ENCODE results near the gene IFNAR2. TPM values are rescaled to one million over a fixed set of nuclear protein-coding genes. Genes with fewer than 3 reads are reported as not detected.
"Not testable (repeated sequence)": the region's sequence is repeated elsewhere in the genome, so short reads cannot be mapped to it uniquely, and the experiment has no call there.

Gene IFNAR2
- total RNA-seq, 2 donors from 2014 or later = 5.7 to 7.0 TPM

- no peak overlapping the region for H3K27ac ChIP-seq
- H3K27me3 ChIP-seq (replicated peaks; ENCODE audit: insufficient read depth) = no peaks in the 10 kb centered on the region
- H3K4me3 ChIP-seq = no peak overlapping the region
- H3K36me3 ChIP-seq = no peaks in the 10 kb centered on the region
- intact Hi-C loops (cut with DNase I) = no loop called here
- TF ChIP-seq CTCF (IDR thresholded peaks at IDR 0.05) (no peak), POLR2AphosphoS5 (IDR thresholded peaks at IDR 0.05) (no peak), POLR2A (IDR thresholded peaks at IDR 0.05) (no peak)
- DNase-seq (ENCODE audit: low spot score) = no peak
- H3K9me3 ChIP-seq = no peaks in the 10 kb centered on the region
- 65% methylated on average over 8 of the region's 8 CpGs for WGBS
- H3K4me1 ChIP-seq (replicated peaks) = no peaks in the 10 kb centered on the region
These were observed 17.4 kb upstream of the IFNAR2 start for GRCh38 chr21:33212159-33212851.

DNA sequence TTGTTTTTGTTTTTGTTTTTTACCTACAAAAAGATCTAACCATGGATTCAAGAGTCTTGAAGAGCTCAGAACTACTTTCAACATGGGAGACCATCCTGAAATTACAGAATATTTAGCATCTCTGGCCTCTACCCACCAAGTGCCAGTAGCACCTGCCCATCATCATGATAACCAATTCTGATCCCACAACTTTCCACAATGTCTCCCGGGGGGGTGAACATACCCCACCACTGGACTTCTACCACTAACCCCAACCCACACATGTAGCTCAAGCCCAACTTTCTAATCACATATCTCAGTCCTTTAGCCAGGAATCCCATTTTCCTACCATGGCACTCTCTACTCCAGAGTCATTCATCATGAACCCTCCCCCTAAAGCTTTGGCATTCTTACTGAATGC lies 15.7 kb upstream of the IFNAR2 start:
- WGBS = 100% methylated on average over 1 of the region's 1 CpG
- Histone ChIP-seq H3K36me3 (no peaks in the 10 kb centered on the region), H3K27me3 (replicated peaks; ENCODE audit: insufficient read depth) (no peaks in the 10 kb centered on the region), H3K9me3 (no peaks in the 10 kb centered on the region), H3K4me3 (no peak overlapping the region), H3K4me1 (replicated peaks) (no peaks in the 10 kb centered on the region), H3K27ac (no peak overlapping the region)
- no peak for DNase-seq (ENCODE audit: low spot score)
- intact Hi-C loops (cut with DNase I) = no loop called here
- no peak for TF ChIP-seq POLR2A (IDR thresholded peaks at IDR 0.05)
- TF ChIP-seq CTCF (IDR thresholded peaks at IDR 0.05) = no peak
- TF ChIP-seq POLR2AphosphoS5 (IDR thresholded peaks at IDR 0.05) = no peak

DNA sequence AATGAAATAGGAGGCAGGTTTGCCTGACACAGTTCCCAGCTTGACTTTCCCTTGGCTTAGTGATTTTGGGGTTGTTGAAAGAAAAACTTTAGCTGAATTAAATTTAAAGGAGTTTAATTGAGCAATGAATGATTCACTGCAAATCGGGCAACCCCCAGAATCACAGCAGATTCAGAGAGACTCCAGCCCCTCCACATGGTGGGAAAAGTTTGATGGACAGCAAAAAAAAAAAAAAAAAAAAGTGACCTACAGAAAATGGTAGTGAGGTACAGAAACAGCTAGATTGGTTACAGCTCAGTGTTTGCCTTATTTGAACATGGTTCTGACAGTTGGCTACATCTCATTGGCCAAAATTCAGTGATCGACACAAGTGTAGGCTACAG lies 12.6 kb upstream of the IFNAR2 start:
- DNase-seq (ENCODE audit: low spot score) = no peak
- TF ChIP-seq POLR2AphosphoS5 (IDR thresholded peaks at IDR 0.05) = no peak
- H3K27ac ChIP-seq = no peak overlapping the region
- no peak overlapping the region for H3K4me3 ChIP-seq
- 87% methylated on average over 2 of the region's 2 CpGs for WGBS
- intact Hi-C loops (cut with DNase I) = no loop called here
- no peaks in the 10 kb centered on the region for H3K4me1 ChIP-seq (replicated peaks)
- H3K9me3 ChIP-seq = no peaks in the 10 kb centered on the region
- no peaks in the 10 kb centered on the region for H3K36me3 ChIP-seq
- no peaks in the 10 kb centered on the region for H3K27me3 ChIP-seq (replicated peaks; ENCODE audit: insufficient read depth)

DNA sequence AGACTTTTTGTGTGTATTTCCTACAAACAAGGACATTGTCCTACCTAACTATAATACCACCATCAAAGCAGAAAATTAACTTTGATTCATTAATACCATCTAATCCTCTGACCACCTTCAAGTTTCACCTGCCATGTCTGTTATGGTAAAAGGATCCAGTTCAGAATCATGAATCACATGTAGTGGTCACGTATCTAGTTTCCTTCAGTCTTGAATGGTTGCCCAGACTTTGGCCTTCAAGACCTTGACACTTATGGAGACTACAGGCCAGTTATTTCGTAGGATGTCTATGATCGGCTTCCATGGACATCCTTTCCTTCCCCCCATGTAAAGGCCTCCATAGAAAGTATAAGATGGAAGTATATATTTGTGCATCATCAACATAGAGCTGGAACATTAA lies 10.4 kb upstream of the IFNAR2 start:
- H3K4me3 ChIP-seq = no peak overlapping the region
- no peaks in the 10 kb centered on the region for H3K4me1 ChIP-seq (replicated peaks)
- no peak overlapping the region for H3K27ac ChIP-seq
- DNase-seq (ENCODE audit: low spot score) = no peak
- no peaks in the 10 kb centered on the region for H3K27me3 ChIP-seq (replicated peaks; ENCODE audit: insufficient read depth)
- TF ChIP-seq POLR2AphosphoS5 (IDR thresholded peaks at IDR 0.05) (no peak), POLR2A (IDR thresholded peaks at IDR 0.05) (no peak), CTCF (IDR thresholded peaks at IDR 0.05) (no peak)
- no peaks in the 10 kb centered on the region for H3K36me3 ChIP-seq
- intact Hi-C loops (cut with DNase I) = no loop called here
- 100% methylated on average over 3 of the region's 3 CpGs for WGBS
- H3K9me3 ChIP-seq = no peaks in the 10 kb centered on the region

DNA sequence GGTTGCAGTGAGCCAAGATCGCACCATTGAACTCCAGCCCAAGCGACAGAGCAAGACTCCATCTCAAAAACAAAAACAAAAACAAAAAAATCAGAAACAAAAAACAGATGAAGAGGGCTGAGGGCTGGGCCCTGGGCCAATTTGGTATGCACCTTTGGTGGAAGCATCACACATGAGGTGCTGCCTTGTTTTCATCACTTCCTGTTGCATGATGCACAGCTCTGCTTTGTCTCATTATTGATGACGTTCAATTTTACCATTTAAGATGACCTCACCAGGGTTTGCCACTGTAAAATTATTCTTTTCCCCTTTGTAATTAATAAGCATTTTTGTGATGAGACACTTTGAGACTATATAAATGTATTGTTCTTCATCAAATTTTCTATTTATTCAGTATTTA lies 9.8 kb upstream of the IFNAR2 start:
- no peaks in the 10 kb centered on the region for H3K4me1 ChIP-seq (replicated peaks)
- no peak for DNase-seq (ENCODE audit: low spot score)
- whole genome bisulfite sequencing = 90% methylated on average over 3 of the region's 3 CpGs
- H3K9me3 ChIP-seq = no peaks in the 10 kb centered on the region
- TF ChIP-seq POLR2AphosphoS5 (IDR thresholded peaks at IDR 0.05) = no peak
- no peak for TF ChIP-seq CTCF (IDR thresholded peaks at IDR 0.05)
- no peak for TF ChIP-seq POLR2A (IDR thresholded peaks at IDR 0.05)
- no peak overlapping the region for H3K4me3 ChIP-seq
- no peak overlapping the region for H3K27ac ChIP-seq
- intact Hi-C loops (cut with DNase I) = no loop called here
- H3K36me3 ChIP-seq = no peaks in the 10 kb centered on the region
- no peaks in the 10 kb centered on the region for H3K27me3 ChIP-seq (replicated peaks; ENCODE audit: insufficient read depth)

- H3K4me1 ChIP-seq (replicated peaks); H3K4me3 ChIP-seq; DNase-seq (ENCODE audit: low spot score); H3K27me3 ChIP-seq (replicated peaks; ENCODE audit: insufficient read depth); H3K9me3 ChIP-seq; H3K36me3 ChIP-seq; H3K27ac ChIP-seq; intact Hi-C loops (cut with DNase I): not testable (repeated sequence)
- WGBS = 89% methylated on average over 3 of the region's 3 CpGs
These were observed 4.4 kb upstream of the IFNAR2 start for GRCh38 chr21:33225376-33225775.
